GM19395 (cell line): ENCODE measurements around the gene TNN.
"Not testable (repeated sequence)": the region's sequence is repeated elsewhere in the genome, so short reads cannot be mapped to it uniquely, and the experiment has no call there.

ENCODE experiments used
- ATAC-seq: cut with Tn5 transposase; IDR thresholded peaks from one replicate; pipeline ENCODE4 v1.9.1; 2021; ENCODE audit warnings: mild to moderate bottlenecking, moderate library complexity; ENCODE audit not compliant: unreplicated experiment

TNN gene

DNA sequence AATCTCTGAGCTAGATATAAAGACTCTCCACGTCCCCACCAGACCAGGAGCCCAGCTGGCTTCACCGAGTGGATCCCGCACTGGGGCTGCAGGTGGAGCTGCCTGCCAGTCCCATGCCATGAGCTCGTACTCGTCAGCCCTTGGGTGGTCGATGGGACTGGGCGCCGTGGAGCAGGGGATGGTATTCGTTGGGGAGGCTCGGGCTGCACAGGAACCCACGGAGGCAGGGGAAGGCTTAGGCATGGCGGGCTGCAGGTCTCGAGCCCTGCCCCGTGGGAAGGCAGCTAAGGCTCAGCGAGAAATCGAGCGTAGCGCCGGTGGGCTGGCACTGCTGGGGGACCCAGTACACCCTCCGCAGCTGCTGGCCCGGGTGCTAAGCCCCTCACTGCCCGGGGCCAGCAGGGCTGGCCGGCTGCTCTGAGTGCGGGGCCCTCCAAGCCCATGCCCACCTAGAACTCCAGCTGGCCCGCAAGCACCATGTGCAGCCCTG lies 40.7 kb downstream of the TNN start:
- ATAC-seq = not testable (repeated sequence)

DNA sequence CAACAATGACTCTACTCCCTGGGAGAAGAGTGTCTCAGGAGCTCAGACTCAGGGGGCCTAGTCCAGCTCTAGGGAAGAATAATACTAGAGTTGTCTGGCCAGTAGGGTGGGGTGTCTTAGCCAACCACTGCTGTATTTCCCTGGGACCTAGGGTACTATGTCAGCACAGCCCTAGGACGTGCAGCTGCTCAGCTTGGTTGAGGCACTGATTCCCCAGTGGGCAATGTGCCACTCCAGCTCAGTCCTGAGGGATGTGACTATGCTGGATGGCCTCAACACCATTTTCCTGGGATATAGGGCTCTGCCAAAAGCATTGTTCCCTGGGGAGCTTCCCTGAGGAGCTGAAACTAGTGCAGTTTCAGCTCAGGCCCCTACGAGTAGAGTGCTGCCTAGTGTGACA lies 47.4 kb downstream of the TNN start:
- no peak for ATAC-seq

DNA sequence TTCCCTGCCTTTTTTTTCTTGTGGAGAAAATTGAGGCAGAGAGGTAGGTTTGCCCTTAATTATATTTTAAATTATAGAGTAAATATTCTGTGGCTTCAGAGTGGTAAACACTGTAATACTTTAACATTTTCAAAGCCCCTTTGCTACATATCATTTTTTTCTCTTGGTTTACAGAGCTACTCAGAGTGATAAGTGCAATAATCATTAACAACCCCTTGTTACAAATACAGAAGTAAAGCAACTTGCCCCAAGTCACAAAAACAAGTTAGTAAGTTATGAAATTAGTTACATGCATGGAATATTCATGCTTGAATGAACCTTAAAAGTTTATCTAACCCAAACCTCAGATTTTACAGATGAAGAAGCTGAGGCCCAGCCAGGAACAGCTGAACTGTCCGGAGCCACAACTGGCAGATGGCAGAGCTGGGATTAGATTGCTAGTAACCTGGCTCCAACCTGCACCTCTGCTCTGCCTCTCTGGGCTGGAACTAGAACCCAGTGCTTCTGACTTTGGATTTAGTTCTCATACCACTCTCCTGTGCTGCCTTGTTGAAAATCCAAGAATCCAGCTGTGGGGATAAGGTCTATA lies 48.7 kb downstream of the TNN start:
- no peak for ATAC-seq

DNA sequence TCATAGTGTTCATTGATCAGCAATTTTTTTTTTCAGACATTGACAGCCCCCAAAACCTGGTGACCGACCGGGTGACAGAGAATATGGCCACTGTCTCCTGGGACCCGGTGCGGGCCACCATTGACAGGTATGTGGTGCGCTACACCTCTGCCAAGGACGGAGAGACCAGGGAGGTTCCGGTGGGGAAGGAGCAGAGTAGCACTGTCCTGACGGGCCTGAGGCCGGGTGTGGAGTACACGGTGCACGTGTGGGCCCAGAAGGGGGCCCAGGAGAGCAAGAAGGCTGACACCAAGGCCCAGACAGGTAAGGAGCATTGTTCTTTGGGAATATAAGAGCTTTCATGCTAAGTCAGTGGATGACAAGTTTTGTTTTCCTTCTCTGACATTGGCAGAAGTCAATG lies 49.3 kb downstream of the TNN start:
- no peak for ATAC-seq

DNA sequence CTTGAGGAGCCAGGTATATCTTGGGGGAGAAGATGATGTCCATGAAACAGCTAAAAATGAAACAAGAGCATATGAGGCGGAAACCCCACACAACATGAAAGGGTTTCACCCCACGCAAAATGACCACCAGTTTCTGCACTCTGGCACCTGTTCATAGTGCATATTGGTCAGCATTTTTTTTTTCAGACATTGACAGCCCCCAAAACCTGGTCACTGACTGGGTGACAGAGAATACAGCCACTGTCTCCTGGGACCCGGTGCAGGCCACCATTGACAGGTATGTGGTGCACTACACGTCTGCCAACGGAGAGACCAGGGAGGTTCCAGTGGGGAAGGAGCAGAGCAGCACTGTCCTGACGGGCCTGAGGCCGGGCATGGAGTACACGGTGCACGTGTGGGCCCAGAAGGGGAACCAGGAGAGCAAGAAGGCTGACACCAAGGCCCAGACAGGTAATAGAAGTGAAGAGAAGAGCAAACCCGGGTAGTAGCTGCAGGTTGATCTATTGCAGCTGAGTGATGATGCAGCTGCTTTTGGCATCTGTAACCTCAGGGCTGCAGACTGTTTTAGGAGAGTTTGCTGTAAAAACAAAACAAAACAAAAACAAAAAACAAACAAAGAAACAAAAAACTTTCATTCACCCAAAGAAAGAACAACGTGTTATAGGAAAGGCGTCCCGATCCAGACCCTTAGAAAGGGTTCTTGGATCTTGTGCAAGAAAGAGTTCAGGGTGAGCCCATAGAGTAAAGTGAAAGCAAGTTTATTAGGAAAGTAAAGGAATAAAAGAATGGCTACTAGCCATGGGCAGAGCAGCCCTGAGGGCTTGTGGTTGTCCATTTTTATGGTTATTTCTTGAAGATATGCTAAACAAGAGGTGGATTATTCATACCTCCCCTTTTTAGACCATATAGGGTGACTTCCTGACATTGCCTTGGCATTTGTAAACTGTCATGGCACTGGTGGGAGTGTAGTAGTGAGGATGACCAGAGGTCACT lies 51.0 kb downstream of the TNN start:
- peak; percentile 60 for ATAC-seq

GRCh38 chr1:175120511-175120910 lies 52.9 kb downstream of the TNN start:
- no peak for ATAC-seq

- no peak for ATAC-seq
Measured at GRCh38 chr1:175124861-175125260, 57.2 kb downstream of the TNN start.

DNA sequence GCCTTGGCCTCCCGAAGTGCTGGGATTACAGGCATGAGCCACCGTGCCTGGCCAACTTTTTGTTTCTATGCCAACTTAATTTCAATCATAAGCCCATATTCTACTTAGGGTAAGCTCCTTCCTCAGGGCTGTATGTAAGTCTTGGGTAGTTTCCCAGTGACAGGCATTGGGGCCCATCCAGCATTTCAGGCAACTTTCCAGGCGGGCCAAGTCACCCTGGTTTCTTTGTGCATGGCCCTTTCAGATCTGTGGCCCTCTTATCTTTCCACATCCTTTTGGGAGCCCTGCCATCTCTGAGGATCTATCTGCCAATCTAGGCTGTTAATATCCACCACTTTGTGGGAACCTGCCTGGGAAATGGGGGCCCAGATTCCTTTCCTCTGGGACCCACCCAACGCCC lies 58.7 kb downstream of the TNN start:
- no peak for ATAC-seq

GRCh38 chr1:175127565-175127964 lies 59.9 kb downstream of the TNN start:
- no peak for ATAC-seq

DNA sequence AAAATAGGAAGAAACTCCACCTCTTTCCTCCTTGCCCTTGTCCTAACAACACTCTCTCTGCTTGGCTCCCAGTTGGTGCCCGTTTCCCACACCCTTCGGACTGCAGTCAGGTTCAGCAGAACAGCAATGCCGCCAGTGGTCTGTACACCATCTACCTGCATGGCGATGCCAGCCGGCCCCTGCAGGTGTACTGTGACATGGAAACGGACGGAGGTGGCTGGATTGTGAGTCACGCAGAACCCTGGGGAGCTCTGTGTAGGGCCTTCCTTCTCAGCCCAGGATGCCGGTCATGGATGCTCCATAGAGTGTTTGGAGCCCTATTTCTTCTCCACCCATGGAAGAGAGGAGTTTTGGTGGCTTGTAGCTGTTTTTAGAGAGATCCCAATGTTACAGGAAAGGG lies 60.9 kb downstream of the TNN start:
- ATAC-seq = no peak

- no peak for ATAC-seq
Measured at GRCh38 chr1:175129182-175129581, 61.5 kb downstream of the TNN start.

- no peak for ATAC-seq
Measured at GRCh38 chr1:175129644-175129996, 62.0 kb downstream of the TNN start.

DNA sequence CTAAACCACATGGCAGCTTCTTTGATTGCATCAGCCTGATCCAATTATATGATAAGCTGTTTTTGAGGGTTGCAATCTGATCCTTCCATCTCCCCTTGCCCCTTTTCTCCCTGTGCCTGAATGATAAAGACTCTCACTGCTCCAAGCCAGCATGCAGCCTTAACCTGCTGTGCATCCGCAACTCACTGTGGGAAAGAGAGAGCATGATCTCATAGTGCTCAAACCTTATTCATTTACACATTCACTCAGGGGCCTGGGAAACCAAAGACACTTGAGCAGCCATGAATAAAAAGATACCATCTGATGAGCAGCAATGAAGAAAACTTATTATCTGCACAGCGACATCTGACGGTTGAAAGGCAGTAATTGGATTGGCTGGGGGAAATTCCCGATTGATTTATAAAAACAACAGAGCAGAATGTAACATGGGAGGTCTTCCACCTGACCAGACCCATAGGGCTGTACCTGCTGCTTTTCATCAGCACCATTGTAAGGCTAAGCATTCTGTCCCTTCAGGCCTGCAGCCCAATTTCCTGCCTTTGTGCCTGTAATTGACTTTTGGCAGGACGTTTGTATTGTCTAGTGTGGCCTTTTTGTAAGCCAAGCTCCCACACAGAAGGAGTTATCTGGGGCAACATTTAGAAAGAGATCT lies 62.5 kb downstream of the TNN start:
- ATAC-seq = no peak

DNA sequence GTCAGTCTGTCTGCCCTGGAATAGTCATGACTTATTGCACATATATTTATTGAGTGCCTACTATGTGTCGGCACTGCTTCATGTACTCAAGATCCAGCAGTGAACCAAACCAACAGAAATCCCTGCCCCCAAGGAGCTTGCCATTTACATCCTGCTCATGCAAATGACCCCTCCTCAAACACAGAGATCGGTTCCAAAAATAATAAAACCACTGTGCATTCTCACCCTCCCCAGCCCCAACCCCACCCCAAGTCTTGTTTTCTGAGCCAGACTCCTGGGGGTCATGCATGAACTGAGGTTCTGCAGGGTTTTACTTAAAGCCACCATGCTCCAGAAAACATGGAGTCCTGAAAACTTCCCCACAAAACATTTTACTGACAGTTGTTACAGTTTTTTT lies 63.0 kb downstream of the TNN start:
- no peak for ATAC-seq

- ATAC-seq = no peak
Measured at GRCh38 chr1:175131095-175131494, 63.5 kb downstream of the TNN start.

GRCh38 chr1:175132436-175132835 lies 64.8 kb downstream of the TNN start:
- no peak for ATAC-seq

- peak; percentile 54 for ATAC-seq
Measured at GRCh38 chr1:175133673-175134435, 66.2 kb downstream of the TNN start.

GRCh38 chr1:175134500-175134899 lies 66.9 kb downstream of the TNN start:
- no peak for ATAC-seq

DNA sequence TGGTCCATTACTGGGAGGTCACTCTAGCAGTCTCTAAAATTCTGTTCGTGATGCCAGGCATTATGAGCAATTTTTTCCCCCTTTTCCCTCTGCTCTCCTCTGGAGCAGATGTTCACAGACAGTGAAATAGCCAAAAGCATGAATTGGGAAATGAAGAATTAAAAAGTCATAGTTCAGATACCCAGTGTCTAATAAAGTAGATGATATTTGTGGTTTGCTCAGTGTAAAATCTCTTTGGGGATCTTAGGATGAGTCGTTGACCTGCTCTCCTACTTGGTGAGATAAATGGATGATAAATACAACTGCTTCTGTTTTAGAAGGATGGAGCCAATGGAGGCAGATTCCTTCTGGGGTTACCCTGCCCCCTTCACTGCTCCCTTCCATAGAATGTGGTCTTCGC lies 68.6 kb downstream of the TNN start:
- ATAC-seq = no peak

- no peak for ATAC-seq
Measured at GRCh38 chr1:175137369-175137768, 69.7 kb downstream of the TNN start.

DNA sequence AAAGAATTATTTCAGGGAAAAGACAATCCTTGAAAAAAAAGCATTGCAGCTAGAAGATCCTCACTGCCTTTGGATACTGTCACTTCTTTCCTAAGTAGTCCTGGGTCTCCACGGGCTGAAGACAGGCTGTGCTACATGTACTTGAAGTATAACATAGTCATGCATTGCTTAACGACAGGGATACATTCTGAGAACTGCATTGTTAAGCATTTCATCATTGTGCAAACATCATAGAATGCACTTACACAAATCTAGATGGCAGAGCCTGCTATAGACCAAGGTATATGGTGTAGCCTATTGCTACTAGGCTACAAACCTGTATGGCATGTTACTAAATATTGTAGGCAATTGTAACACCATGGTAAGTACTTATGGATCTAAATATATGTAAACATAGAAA lies 70.9 kb downstream of the TNN start:
- ATAC-seq = no peak
